PC-3 (cell line): Measurements from ENCODE around the gene NVL.

Experiments
- CTCF ChIP-seq: fragments of 300-600 bp; sonication (generic); conservative IDR thresholded peaks from 2 replicates; pipeline ENCODE4 v1.5.1; 2017; ENCODE audit warnings: antibody characterized with exemption, low read depth, mild to moderate bottlenecking, low read length
- EZH2 ChIP-seq: fragments of 300-600 bp; sonication (generic); IDR thresholded peaks from one replicate; pipeline ENCODE4 v1.6.1; 2017; ENCODE audit warnings: antibody characterized with exemption, mild to moderate bottlenecking, low read length; ENCODE audit not compliant: unreplicated experiment
- EZH2phosphoT487 ChIP-seq: fragments of 300-600 bp; sonication (generic); IDR thresholded peaks from 2 replicates; pipeline ENCODE4 v1.6.1; 2018; ENCODE audit warnings: mild to moderate bottlenecking, antibody characterized with exemption, low read length, borderline replicate concordance

- TF ChIP-seq EZH2 (no peak), CTCF (no peak), EZH2phosphoT487 (no peak)
Observed at GRCh38 chr1:224234017-224234416, 96.0 kb downstream of the NVL start.
